Measurements from ENCODE around the gene TINAGL1. TPM values are rescaled to one million over a fixed set of nuclear protein-coding genes. Genes with fewer than 3 reads are reported as not detected.

Gene TINAGL1
- total and polyA plus RNA-seq, 2 experiments from 2014 or later, result 1.1 to 3.5 TPM

GRCh38 chr1:31583995-31584868, 7.9 kb downstream of the TINAGL1 start:
- DNase-seq, result no peak
- Histone ChIP-seq H3K36me3 (ENCODE audit: low read depth) (no peaks in the 10 kb centered on the region), H3F3A (ENCODE audit: insufficient read depth) (peaks cover 8% of the 10 kb centered on the region; the same call in 1 of the 2 replicates), H3K9ac (no peak overlapping the region), H4K20me1 (ENCODE audit: insufficient read depth) (no peaks in the 10 kb centered on the region), H3K9me3 (ENCODE audit: low read depth) (no peaks in the 10 kb centered on the region), H2AFZ (no peak overlapping the region), H3K9me2 (ENCODE audit: insufficient read depth) (no peaks in the 10 kb centered on the region), H3K79me2 (ENCODE audit: insufficient read depth) (no peaks in the 10 kb centered on the region), H3K4me1 (ENCODE audit: insufficient read depth) (peaks cover 15% of the 10 kb centered on the region), H3K27ac (no peak overlapping the region), H3K4me2 (ENCODE audit: unreplicated experiment) (no peak overlapping the region), H3K27me3 (replicated peaks; ENCODE audit: insufficient read depth) (no peaks in the 10 kb centered on the region), H3K4me3 (no peak overlapping the region)
- 85 to 86% methylated on average over 12 to 13 of the region's 13 CpGs for WGBS, 2 experiments (ENCODE audit: low coverage in 1 of 2, low lambda C conversion rate in 2 of 2, missing lambda C conversion rate in 2 of 2)
- in situ Hi-C loops (cut with MboI), result no loop called here
- TF ChIP-seq EZH2phosphoT487 (IDR thresholded peaks at IDR 0.05; ENCODE audit: insufficient read depth, low read depth) (no peak), EZH2 (IDR thresholded peaks at IDR 0.05; ENCODE audit: insufficient read depth, poor library complexity, severe bottlenecking) (no peak)

- DNase-seq, result no peak
- no peaks in the 10 kb centered on the region for H3K27me3 ChIP-seq (replicated peaks; ENCODE audit: insufficient read depth)
- H3K9me3 ChIP-seq (ENCODE audit: low read depth), result no peaks in the 10 kb centered on the region
- in situ Hi-C loops (cut with MboI), result no loop called here
- TF ChIP-seq EZH2phosphoT487 (IDR thresholded peaks at IDR 0.05; ENCODE audit: insufficient read depth, low read depth), result no peak
- TF ChIP-seq EZH2 (IDR thresholded peaks at IDR 0.05; ENCODE audit: insufficient read depth, poor library complexity, severe bottlenecking), result no peak
- H3K27ac ChIP-seq, result no peak overlapping the region
- H3K4me2 ChIP-seq (ENCODE audit: unreplicated experiment), result no peak overlapping the region
- H4K20me1 ChIP-seq (ENCODE audit: insufficient read depth), result no peaks in the 10 kb centered on the region
- peaks cover 15% of the 10 kb centered on the region for H3K4me1 ChIP-seq (ENCODE audit: insufficient read depth)
- no peaks in the 10 kb centered on the region for H3K79me2 ChIP-seq (ENCODE audit: insufficient read depth)
- no peaks in the 10 kb centered on the region for H3K36me3 ChIP-seq (ENCODE audit: low read depth)
- 93% methylated on average over 27 of the region's 27 CpGs for WGBS, 2 experiments (ENCODE audit: low coverage in 1 of 2, low lambda C conversion rate in 2 of 2, missing lambda C conversion rate in 2 of 2)
- H3K9me2 ChIP-seq (ENCODE audit: insufficient read depth), result no peaks in the 10 kb centered on the region
- no peak overlapping the region for H3K4me3 ChIP-seq
- peaks cover 8% of the 10 kb centered on the region; the same call in 1 of the 2 replicates for H3F3A ChIP-seq (ENCODE audit: insufficient read depth)
- H2AFZ ChIP-seq, result no peak overlapping the region
- H3K9ac ChIP-seq, result no peak overlapping the region
These were observed 8.8 kb downstream of the TINAGL1 start for GRCh38 chr1:31584869-31585735.

- no peak overlapping the region for H3K27ac ChIP-seq
- no peak overlapping the region for H2AFZ ChIP-seq
- peaks cover 15% of the 10 kb centered on the region for H3K4me1 ChIP-seq (ENCODE audit: insufficient read depth)
- H3K4me2 ChIP-seq (ENCODE audit: unreplicated experiment), result no peak overlapping the region
- no peaks in the 10 kb centered on the region for H3K79me2 ChIP-seq (ENCODE audit: insufficient read depth)
- TF ChIP-seq EZH2 (IDR thresholded peaks at IDR 0.05; ENCODE audit: insufficient read depth, poor library complexity, severe bottlenecking) (no peak), EZH2phosphoT487 (IDR thresholded peaks at IDR 0.05; ENCODE audit: insufficient read depth, low read depth) (no peak)
- peaks cover 8% of the 10 kb centered on the region; the same call in 1 of the 2 replicates for H3F3A ChIP-seq (ENCODE audit: insufficient read depth)
- in situ Hi-C loops (cut with MboI), result no loop called here
- no peak overlapping the region for H3K9ac ChIP-seq
- no peak overlapping the region for H3K4me3 ChIP-seq
- no peak for DNase-seq
- no peaks in the 10 kb centered on the region for H3K9me3 ChIP-seq (ENCODE audit: low read depth)
- 84 to 90% methylated on average over 11 of the region's 11 CpGs for WGBS, 2 experiments (ENCODE audit: low coverage in 1 of 2, low lambda C conversion rate in 2 of 2, missing lambda C conversion rate in 2 of 2)
- H3K27me3 ChIP-seq (replicated peaks; ENCODE audit: insufficient read depth), result no peaks in the 10 kb centered on the region
- H4K20me1 ChIP-seq (ENCODE audit: insufficient read depth), result no peaks in the 10 kb centered on the region
- no peaks in the 10 kb centered on the region for H3K36me3 ChIP-seq (ENCODE audit: low read depth)
- no peaks in the 10 kb centered on the region for H3K9me2 ChIP-seq (ENCODE audit: insufficient read depth)
These were observed 9.5 kb downstream of the TINAGL1 start for GRCh38 chr1:31585736-31586365.
